ENCODE data around the gene TAS1R2. TPM values are rescaled to one million over a fixed set of nuclear protein-coding genes. Genes with fewer than 3 reads are reported as not detected.

The TAS1R2 gene
- total and polyA plus RNA-seq, 9 of the 15 experiments (the other 6 are each of a cell fraction or from before 2014, with no cell fraction given) = not detected

GRCh38 chr1:18861590-18861989, 2.1 kb upstream of the TAS1R2 start:
- TF ChIP-seq RFX7 (CRISPR knock-in tag; IDR thresholded peaks at IDR 0.05) (no peak), ZNF512 (tag; IDR thresholded peaks at IDR 0.05) (no peak), SAFB2 (IDR thresholded peaks at IDR 0.05; ENCODE audit: borderline replicate concordance, low read depth, low read length, severe bottlenecking) (no peak), CBFB (CRISPR knock-in tag; IDR thresholded peaks at IDR 0.05) (no peak), PURB (CRISPR knock-in tag; IDR thresholded peaks at IDR 0.05; ENCODE audit: low read depth) (no peak), CHD1 (IDR thresholded peaks at IDR 0.05; ENCODE audit: low read length) (no peak), ATF1 (CRISPR knock-in tag; IDR thresholded peaks at IDR 0.05) (no peak), ATF1 (tag; IDR thresholded peaks at IDR 0.05) (no peak), THRB (CRISPR knock-in tag; conservative IDR thresholded peaks at IDR 0.05) (no peak), ZNF217 (CRISPR knock-in tag; IDR thresholded peaks at IDR 0.05) (no peak), BCOR (IDR thresholded peaks at IDR 0.05) (no peak), ZNF165 (CRISPR knock-in tag; IDR thresholded peaks at IDR 0.05; ENCODE audit: borderline replicate concordance) (no peak), SOX6 (IDR thresholded peaks at IDR 0.05) (no peak), PBX2 (CRISPR knock-in tag; IDR thresholded peaks at IDR 0.05; ENCODE audit: low read depth) (no peak), PBX2 (tag; conservative IDR thresholded peaks at IDR 0.05; ENCODE audit: low read depth) (no peak), SIN3A (IDR thresholded peaks at IDR 0.05; ENCODE audit: borderline replicate concordance in 2 of 2, control insufficient read depth in 1 of 2, low read depth in 2 of 2, low read length in 2 of 2) (no peak)
- FAIRE-seq = no peak
- CTCF ChIA-PET (ENCODE audit: low intra/inter-chr PET ratio) = no interaction called here

More at GRCh38 chr1:18861590-18861989, 2.1 kb upstream of the TAS1R2 start:
- Histone ChIP-seq H3K79me2 (ENCODE audit: control insufficient read depth, insufficient read depth, low read length) (no peaks in the 10 kb centered on the region), H3K27me3 (ENCODE audit: control insufficient read depth in 2 of 2, insufficient read depth in 2 of 2, low read length in 2 of 2) (peaks cover 24 to 52% of the 10 kb centered on the region in 2 experiments), H3K36me3 (ENCODE audit: control insufficient read depth, insufficient read depth, low read length) (no peaks in the 10 kb centered on the region), H3K4me3 (no peak overlapping the region), H3K4me2 (ENCODE audit: insufficient read depth, low read length) (no peak overlapping the region), H2AFZ (ENCODE audit: low read depth, low read length) (no peak overlapping the region), H3K9me1 (ENCODE audit: control insufficient read depth, insufficient read depth, low read length) (no peaks in the 10 kb centered on the region), H3K27ac (ENCODE audit: extremely low read depth, low read depth, low read length) (no peak overlapping the region), H4K20me1 (replicated peaks; ENCODE audit: control insufficient read depth, insufficient read depth, low read length) (peaks cover 11% of the 10 kb centered on the region), H3K9ac (ENCODE audit: insufficient read depth in 1 of 2, low read depth in 2 of 2, low read length in 2 of 2) (no peak overlapping the region), H3K9me3 (replicated peaks; ENCODE audit: control insufficient read depth, insufficient read depth, low read depth, low read length) (no peaks in the 10 kb centered on the region), H3K4me1 (replicated peaks in 1 of 2; ENCODE audit: control insufficient read depth in 2 of 2, insufficient read depth in 2 of 2, low read length in 2 of 2) (no peaks in the 10 kb centered on the region)
- in situ Hi-C loops (cut with MboI) = no loop called here
- POLR2A ChIA-PET = interaction anchor here (0.7 to 0.8 kb wide), 2 partner anchors 11 to 873 kb away, joined by 3 read pairs; no protein-coding TSS in a partner anchor
- ATAC-seq (no peak), DNase-seq (ENCODE audit: extremely low read depth in 1 of 4, low spot score in 3 of 4) (no peak)
- WGBS (ENCODE audit: insufficient coverage, low coverage, missing lambda C conversion rate) = 3% methylated on average over 8 of the region's 8 CpGs
- intact Hi-C loops (cut with micrococcal nuclease) = no loop called here
- BruUV-seq (replicated peaks) = no TSS peak
